GM21515 (cell line): Measurements from ENCODE around the gene IL15.

Experiments
- ATAC-seq: cut with Tn5 transposase; IDR thresholded peaks from one replicate; pipeline ENCODE4 v1.9.1; 2021; ENCODE audit not compliant: unreplicated experiment

The IL15 gene

GRCh38 chr4:141768954-141769353 is 132.6 kb downstream of the IL15 start:
- no peak for ATAC-seq

DNA sequence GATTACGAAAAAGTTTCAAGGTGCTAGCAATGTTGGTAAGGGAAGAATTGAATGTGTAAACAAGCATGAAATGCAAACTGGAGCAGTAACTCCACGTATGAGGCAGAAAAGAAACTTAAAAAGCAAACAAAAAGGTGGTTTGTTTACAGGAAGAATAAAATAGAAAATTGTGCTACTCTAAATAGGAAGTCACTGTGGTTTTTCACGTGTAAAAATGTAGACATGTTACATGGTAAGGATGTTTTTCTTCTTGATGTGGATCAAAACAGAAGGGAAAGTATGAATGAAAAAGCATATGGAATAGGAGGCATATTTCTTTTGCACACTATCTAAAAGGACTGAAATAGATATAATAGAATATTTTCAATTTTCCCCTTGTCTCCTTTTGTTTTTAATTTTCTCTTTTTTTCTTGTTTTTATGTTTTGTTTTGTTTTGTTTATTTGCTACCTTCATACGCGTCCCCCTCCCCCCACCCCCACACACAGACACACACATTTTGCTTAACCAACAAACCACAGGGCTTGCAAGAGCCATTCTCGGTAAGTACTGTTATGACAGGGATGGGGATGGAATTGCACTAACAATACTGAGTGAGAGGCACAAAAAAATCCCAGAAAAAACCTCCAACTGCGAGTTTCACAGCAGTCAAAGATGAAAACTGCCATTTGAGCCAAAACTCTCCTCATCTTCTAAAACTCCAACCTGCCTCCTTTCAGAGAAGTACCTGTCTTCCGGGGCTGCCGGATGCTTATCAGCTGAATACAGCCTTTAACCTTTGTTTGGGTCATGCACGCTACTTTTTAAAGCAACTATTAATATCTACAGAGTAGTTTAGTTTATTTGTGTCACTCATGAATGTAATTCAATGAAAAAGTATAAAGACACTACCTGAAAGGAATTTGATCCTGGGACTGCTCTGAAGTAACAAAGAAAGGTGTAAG is 135.8 kb downstream of the IL15 start:
- peak; percentile 89 for ATAC-seq

DNA sequence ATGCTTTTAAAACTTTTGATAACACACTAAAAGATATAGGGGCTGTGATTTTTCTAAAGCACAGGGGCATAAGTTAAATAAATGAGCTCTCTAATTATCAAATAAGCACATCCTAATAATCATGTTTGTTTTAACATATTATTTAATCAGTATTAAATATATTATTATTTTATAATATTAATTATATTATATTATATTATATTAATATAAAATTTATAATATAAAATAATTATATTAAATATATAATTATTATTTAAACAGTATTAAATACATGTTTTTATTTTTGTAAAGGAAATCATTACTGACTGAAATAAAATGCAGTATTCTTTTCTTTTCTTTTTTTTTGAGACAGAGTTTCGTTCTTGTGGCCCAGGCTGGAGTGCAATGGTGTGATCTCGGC is 136.5 kb downstream of the IL15 start:
- ATAC-seq: no peak

- no peak for ATAC-seq
Observed at GRCh38 chr4:141782205-141782604, 145.8 kb downstream of the IL15 start.
